Liver (tissue), 5 donors: ENCODE measurements around the gene SIRT6. TPM values are rescaled to one million over a fixed set of nuclear protein-coding genes. Genes with fewer than 3 reads are reported as not detected.

ENCODE experiments used
- polyA plus RNA-seq, 2 donors: library from polyadenylated mRNA; stranded (reverse) in 1 of 2; unstranded in 1 of 2; fragments of 200-250 nt in 1 of 2; fragments of >200 nt in 1 of 2; fragmentation: Nextera tagmentation in 1 of 2; extraction: Ambion mirVana in 1 of 2; gene quantifications; one replicate each; pipeline versions ENCODE4 v1.2.1 to v1.2.3, GENCODE V29; 2013 to 2015
- small RNA-seq: library from RNA; depleted of rRNA; stranded (forward); fragments of <200 nt; gene quantifications from one replicate; pipeline ENCODE3, GENCODE V24; 2014
- total RNA-seq, 2 donors: library from RNA; depleted of rRNA; stranded (reverse); fragments of >200 nt; gene quantifications; one replicate each; pipeline ENCODE4 v1.2.3, GENCODE V29; 2014
- donor health status: healthy.
- donor health status: healthy.
- donor health status: healthy.

SIRT6 gene
- total and polyA plus RNA-seq, 4 donors = 7.7 to 12.7 (median 9.8) TPM

Small RNA genes lying within 50 kb of the gene (small RNA-seq; reads per million reads assigned to genes)
- gene RF00017 = not detected

Other genes starting within 250 kb of the SIRT6 start
- gene NMRK2, start 249.5 kb downstream of the SIRT6 start, total RNA-seq = not detected
- under 1 TPM in 1 of 2 donors, not detected in 1; 0.07 TPM for gene NMRK2, start 249.5 kb downstream of the SIRT6 start, polyA plus RNA-seq
- gene DAPK3, start 211.5 kb downstream of the SIRT6 start, total RNA-seq = 10 to 100 TPM; 20.9 to 29.5 TPM
- 10 to 100 TPM in 1 of 2 donors, 1 to 10 TPM in 1; 3.0 to 26.7 TPM for gene DAPK3, start 211.5 kb downstream of the SIRT6 start, polyA plus RNA-seq
- 1,000 to 10,000 TPM in 1 of 2 donors, 100 to 1,000 TPM in 1; 945 to 1,090 TPM for gene EEF2, start 197.1 kb downstream of the SIRT6 start, total RNA-seq
- gene EEF2, start 197.1 kb downstream of the SIRT6 start, polyA plus RNA-seq = 100 to 1,000 TPM; 244 to 691 TPM
- 10 to 100 TPM; 10.8 to 14.1 TPM for gene PIAS4, start 174.8 kb downstream of the SIRT6 start, total RNA-seq
- gene PIAS4, start 174.8 kb downstream of the SIRT6 start, polyA plus RNA-seq = 10 to 100 TPM in 1 of 2 donors, 1 to 10 TPM in 1; 5.6 to 10.4 TPM
- gene ZBTB7A, start 115.7 kb downstream of the SIRT6 start, total RNA-seq = 10 to 100 TPM; 23.6 to 28.9 TPM
- 10 to 100 TPM in 1 of 2 donors, 1 to 10 TPM in 1; 2.9 to 11.7 TPM for gene ZBTB7A, start 115.7 kb downstream of the SIRT6 start, polyA plus RNA-seq
- gene MAP2K2, start 58.4 kb downstream of the SIRT6 start, total RNA-seq = 10 to 100 TPM; 43.8 to 64.4 TPM
- 10 to 100 TPM; 40.3 to 72.7 TPM for gene MAP2K2, start 58.4 kb downstream of the SIRT6 start, polyA plus RNA-seq
- 100 to 1,000 TPM in 1 of 2 donors, 10 to 100 TPM in 1; 22.8 to 194 TPM for gene CREB3L3, start 28.9 kb downstream of the SIRT6 start, total RNA-seq
- 100 to 1,000 TPM in 1 of 2 donors, 10 to 100 TPM in 1; 94.9 to 331 TPM for gene CREB3L3, start 28.9 kb downstream of the SIRT6 start, polyA plus RNA-seq
- 1 to 10 TPM in 1 of 2 donors, under 1 TPM in 1; 0.28 to 2.5 TPM for gene ANKRD24, start 126 bp upstream of the SIRT6 start, total RNA-seq
- gene ANKRD24, start 126 bp upstream of the SIRT6 start, polyA plus RNA-seq = 1 to 10 TPM in 1 of 2 donors, under 1 TPM in 1; 0.31 to 2.5 TPM
- 1 to 10 TPM; 1.8 to 2.5 TPM for gene EBI3, start 47.0 kb upstream of the SIRT6 start, total RNA-seq
- 1 to 10 TPM; 2.5 to 7.8 TPM for gene EBI3, start 47.0 kb upstream of the SIRT6 start, polyA plus RNA-seq
- gene YJU2, start 64.5 kb upstream of the SIRT6 start, total RNA-seq = 10 to 100 TPM in 1 of 2 donors, 1 to 10 TPM in 1; 9.2 to 12.7 TPM
- gene YJU2, start 64.5 kb upstream of the SIRT6 start, polyA plus RNA-seq = 10 to 100 TPM in 1 of 2 donors, 1 to 10 TPM in 1; 6.5 to 11.4 TPM
- gene SHD, start 96.7 kb upstream of the SIRT6 start, total RNA-seq = 1 to 10 TPM in 1 of 2 donors, under 1 TPM in 1; 0.09 to 2.3 TPM
- gene SHD, start 96.7 kb upstream of the SIRT6 start, polyA plus RNA-seq = 10 to 100 TPM in 1 of 2 donors, 1 to 10 TPM in 1; 6.8 to 15.7 TPM
- under 1 TPM; 0.47 to 0.50 TPM for gene TMIGD2, start 119.8 kb upstream of the SIRT6 start, total RNA-seq
- under 1 TPM; 0.16 to 0.94 TPM for gene TMIGD2, start 119.8 kb upstream of the SIRT6 start, polyA plus RNA-seq
- gene FSD1, start 122.0 kb upstream of the SIRT6 start, total RNA-seq = under 1 TPM in 1 of 2 donors, not detected in 1; 0.92 TPM
- under 1 TPM; 0.05 to 0.19 TPM for gene FSD1, start 122.0 kb upstream of the SIRT6 start, polyA plus RNA-seq
- gene STAP2, start 156.3 kb upstream of the SIRT6 start, total RNA-seq = 10 to 100 TPM in 1 of 2 donors, 1 to 10 TPM in 1; 8.6 to 26.4 TPM
- 10 to 100 TPM; 23.6 to 24.5 TPM for gene STAP2, start 156.3 kb upstream of the SIRT6 start, polyA plus RNA-seq
- gene MPND, start 161.0 kb upstream of the SIRT6 start, total RNA-seq = 1 to 10 TPM; 4.7 to 9.9 TPM
- gene MPND, start 161.0 kb upstream of the SIRT6 start, polyA plus RNA-seq = 1 to 10 TPM; 9.0 to 9.4 TPM
- 10 to 100 TPM; 16.7 to 19.7 TPM for gene SH3GL1, start 218.0 kb upstream of the SIRT6 start, total RNA-seq
- 10 to 100 TPM; 16.5 to 27.8 TPM for gene SH3GL1, start 218.0 kb upstream of the SIRT6 start, polyA plus RNA-seq
- gene CHAF1A, start 220.1 kb upstream of the SIRT6 start, total RNA-seq = 10 to 100 TPM in 1 of 2 donors, 1 to 10 TPM in 1; 2.9 to 20.8 TPM
- 1 to 10 TPM; 1.0 to 2.1 TPM for gene CHAF1A, start 220.1 kb upstream of the SIRT6 start, polyA plus RNA-seq